WTC11 (cell line): ENCODE results near the gene CD68. TPM values are rescaled to one million over a fixed set of nuclear protein-coding genes. Genes with fewer than 3 reads are reported as not detected.
A peak's percentile ranks its signal among the peaks of the same experiment; 100 is the strongest.

ENCODE experiments used
- ATAC-seq: fragments of 200-7000 bp; cut with Tn5 transposase; 2 replicates; pipeline ENCODE4 v1.10.0; 2021; ENCODE audit warnings: mild to moderate bottlenecking, moderate library complexity
- CTCF ChIA-PET: fragments of 300-600 bp; sonication (Branson Sonifier 250); formaldehyde crosslinking; loops from one replicate; lab custom pipeline; 2021; ENCODE audit warnings: antibody characterized with exemption; lab: Charles Lee
- POLR2A ChIA-PET: fragments of 350-600 bp; sonication (Branson Sonifier 250); formaldehyde crosslinking; loops from one replicate; lab custom pipeline; 2021; ENCODE audit warnings: antibody characterized with exemption; lab: Charles Lee
- DNase-seq: peaks from one replicate; pipeline ENCODE4 v3.0.0; 2021; ENCODE audit warnings: low spot score
- H3K27ac Mint-ChIP-seq: 2 replicates; pipeline ENCODE4 v1.8.0; 2021; ENCODE audit warnings: mixed read lengths
- H3K27me3 Mint-ChIP-seq: 2 replicates; pipeline ENCODE4 v1.8.0; 2021; ENCODE audit warnings: low read depth, mild to moderate bottlenecking, moderate library complexity, mixed read lengths
- H3K36me3 Mint-ChIP-seq: 2 replicates; pipeline ENCODE4 v1.8.0; 2021; ENCODE audit warnings: mixed read lengths
- H3K4me1 Mint-ChIP-seq: 2 replicates; pipeline ENCODE4 v1.8.0; 2022; ENCODE audit warnings: mixed read lengths
- H3K4me3 Mint-ChIP-seq: 2 replicates; pipeline ENCODE4 v1.8.0; 2021; ENCODE audit warnings: mild to moderate bottlenecking, moderate library complexity, mixed read lengths
- H3K9me3 Mint-ChIP-seq: 2 replicates; pipeline ENCODE4 v1.8.0; 2021; ENCODE audit warnings: mixed read lengths
- ATF1 ChIP-seq: sonication (generic); formaldehyde crosslinking; IDR thresholded peaks from 2 replicates; pipeline ENCODE4 v1.8.1; 2023; ENCODE audit warnings: mild to moderate bottlenecking, moderate library complexity, missing genetic modification reagents
- ELF4 ChIP-seq: sonication (generic); formaldehyde crosslinking; IDR thresholded peaks from 2 replicates; pipeline ENCODE4 v1.8.1; 2022; ENCODE audit warnings: low read depth, mild to moderate bottlenecking, moderate library complexity, missing genetic modification reagents
- FOXK1 ChIP-seq: sonication (generic); formaldehyde crosslinking; IDR thresholded peaks from 2 replicates; pipeline ENCODE4 v1.8.0; 2022; ENCODE audit warnings: mild to moderate bottlenecking, moderate library complexity, missing genetic modification reagents
- GRHL2 ChIP-seq: fragments of 250-450 bp; sonication (Bioruptor Pico); IDR thresholded peaks from 2 replicates; pipeline ENCODE4 v1.8.0; 2022; ENCODE audit warnings: mild to moderate bottlenecking, moderate library complexity; ENCODE audit not compliant: insufficient replicate concordance, severe bottlenecking
- HMGA2 ChIP-seq: fragments of 250-450 bp; sonication (Bioruptor Pico); IDR thresholded peaks from 2 replicates; pipeline ENCODE4 v1.4.0; 2021; ENCODE audit warnings: mild to moderate bottlenecking, moderate library complexity
- NFATC4 ChIP-seq: fragments of 250-450 bp; sonication (Bioruptor Pico); IDR thresholded peaks from 2 replicates; pipeline ENCODE4 v1.9.0; 2021; ENCODE audit warnings: mild to moderate bottlenecking
- NFYB ChIP-seq: sonication (generic); formaldehyde crosslinking; conservative IDR thresholded peaks from 2 replicates; pipeline ENCODE4 v1.8.0; 2022; ENCODE audit warnings: low read depth, missing genetic modification reagents
- RORB ChIP-seq: fragments of 250-450 bp; sonication (Bioruptor Pico); IDR thresholded peaks from 2 replicates; pipeline ENCODE4 v1.9.0; 2021; ENCODE audit warnings: mild to moderate bottlenecking
- SMAD3 ChIP-seq: sonication (generic); formaldehyde crosslinking; IDR thresholded peaks from 2 replicates; pipeline ENCODE4 v1.8.0; 2022; ENCODE audit warnings: missing genetic modification reagents, mild to moderate bottlenecking, borderline replicate concordance
- TEAD1 ChIP-seq: sonication (generic); formaldehyde crosslinking; IDR thresholded peaks from 2 replicates; pipeline ENCODE4 v1.8.0; 2022; ENCODE audit warnings: mild to moderate bottlenecking, missing genetic modification reagents
- ZNF219 ChIP-seq: sonication (generic); formaldehyde crosslinking; IDR thresholded peaks from 2 replicates; pipeline ENCODE4 v1.8.0; 2023; ENCODE audit warnings: missing genetic modification reagents, mild to moderate bottlenecking, borderline replicate concordance
- total RNA-seq: library from RNA; stranded (reverse); gene quantifications from 3 replicates; pipeline ENCODE4 v1.2.3, GENCODE V29; 2021
- TF ChIP-seq, protein P1 (sequence below): fragments of 250-450 bp; sonication (Bioruptor Pico); IDR thresholded peaks from 2 replicates; pipeline ENCODE4 v1.9.0; 2021; ENCODE audit warnings: moderate library complexity, mild to moderate bottlenecking, inconsistent platforms, borderline replicate concordance
- TF ChIP-seq, protein P2 (sequence below): fragments of 250-450 bp; sonication (Bioruptor Pico); IDR thresholded peaks from 2 replicates; pipeline ENCODE4 v1.9.0; 2021; ENCODE audit warnings: mild to moderate bottlenecking, borderline replicate concordance
- TF ChIP-seq, protein P3 (sequence below): sonication (generic); formaldehyde crosslinking; IDR thresholded peaks from 2 replicates; pipeline ENCODE4 v1.8.0; 2022; ENCODE audit warnings: mild to moderate bottlenecking, missing genetic modification reagents
- TF ChIP-seq, protein P4 (sequence below): fragments of 250-450 bp; sonication (Bioruptor Pico); conservative IDR thresholded peaks from 2 replicates; pipeline ENCODE4 v1.9.0; 2021; ENCODE audit warnings: mild to moderate bottlenecking
- TF ChIP-seq, protein P5 (sequence below): fragments of 200-600 bp; IDR thresholded peaks from 2 replicates; pipeline ENCODE4 v1.8.0; 2022; ENCODE audit warnings: antibody characterized with exemption
- TF ChIP-seq, protein P6 (sequence below): fragments of 250-450 bp; sonication (Bioruptor Pico); IDR thresholded peaks from 2 replicates; pipeline ENCODE4 v1.9.0; 2021; ENCODE audit warnings: mild to moderate bottlenecking
- TF ChIP-seq, protein P7 (sequence below): sonication (generic); formaldehyde crosslinking; IDR thresholded peaks from 2 replicates; pipeline ENCODE4 v1.8.1; 2023; ENCODE audit warnings: mild to moderate bottlenecking, missing genetic modification reagents
- TF ChIP-seq, protein P8 (sequence below): fragments of 250-450 bp; sonication (Bioruptor Pico); IDR thresholded peaks from 2 replicates; pipeline ENCODE4 v1.8.0; 2021; ENCODE audit warnings: mild to moderate bottlenecking

The CD68 gene
- total RNA-seq, 1 experiment from 2014 or later: 0.72 TPM

DNA sequence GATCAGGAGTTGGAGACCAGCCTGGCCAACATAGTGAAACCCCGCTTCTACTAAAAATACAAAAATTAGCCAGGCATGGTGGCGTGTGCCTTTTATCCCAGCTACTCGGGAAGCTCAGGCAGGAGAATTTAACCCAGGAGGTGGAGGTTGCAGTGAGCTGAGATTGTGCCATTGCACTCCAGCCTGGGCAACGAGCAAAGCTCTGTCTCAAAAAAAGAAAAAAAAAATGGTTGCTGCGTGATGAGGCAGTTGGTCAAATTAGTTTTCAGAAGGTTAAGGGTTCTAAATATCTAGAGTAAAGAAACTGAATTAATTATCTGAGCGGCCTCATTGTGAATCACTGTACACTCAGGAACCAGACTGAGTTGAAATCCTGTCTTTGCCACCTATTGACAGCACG, 3.5 kb upstream of the CD68 start:
- H3K4me1 Mint-ChIP-seq: peaks cover 59% of the 10 kb centered on the region
- no peak for ATAC-seq

More for the DNA sequence above, 3.5 kb upstream of the CD68 start:
- Mint-ChIP-seq H3K27me3 (no peaks in the 10 kb centered on the region), H3K36me3 (peaks cover 63% of the 10 kb centered on the region), H3K27ac (peak overlapping the region; percentile 84), H3K9me3 (no peaks in the 10 kb centered on the region), H3K4me3 (peak overlapping the region; percentile 93)
- no peak for DNase-seq
- TF ChIP-seq HMGA2 (no peak), RORB (CRISPR knock-in tag) (no peak), ATF1 (no peak), GRHL2 (no peak), NFATC4 (CRISPR knock-in tag) (no peak; the same call in 1 of the 2 replicates), ELF4 (no peak), TEAD1 (CRISPR knock-in tag) (no peak), FOXK1 (CRISPR knock-in tag) (no peak), ZNF219 (CRISPR knock-in tag) (no peak), SMAD3 (CRISPR knock-in tag) (no peak), NFYB (CRISPR knock-in tag) (no peak)
- TF ChIP-seq, protein P1, sequence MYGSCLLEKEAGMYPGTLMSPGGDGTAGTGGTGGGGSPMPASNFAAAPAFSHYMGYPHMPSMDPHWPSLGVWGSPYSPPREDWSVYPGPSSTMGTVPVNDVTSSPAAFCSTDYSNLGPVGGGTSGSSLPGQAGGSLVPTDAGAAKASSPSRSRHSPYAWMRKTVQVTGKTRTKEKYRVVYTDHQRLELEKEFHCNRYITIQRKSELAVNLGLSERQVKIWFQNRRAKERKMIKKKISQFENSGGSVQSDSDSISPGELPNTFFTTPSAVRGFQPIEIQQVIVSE: no peak
- TF ChIP-seq, protein P2, sequence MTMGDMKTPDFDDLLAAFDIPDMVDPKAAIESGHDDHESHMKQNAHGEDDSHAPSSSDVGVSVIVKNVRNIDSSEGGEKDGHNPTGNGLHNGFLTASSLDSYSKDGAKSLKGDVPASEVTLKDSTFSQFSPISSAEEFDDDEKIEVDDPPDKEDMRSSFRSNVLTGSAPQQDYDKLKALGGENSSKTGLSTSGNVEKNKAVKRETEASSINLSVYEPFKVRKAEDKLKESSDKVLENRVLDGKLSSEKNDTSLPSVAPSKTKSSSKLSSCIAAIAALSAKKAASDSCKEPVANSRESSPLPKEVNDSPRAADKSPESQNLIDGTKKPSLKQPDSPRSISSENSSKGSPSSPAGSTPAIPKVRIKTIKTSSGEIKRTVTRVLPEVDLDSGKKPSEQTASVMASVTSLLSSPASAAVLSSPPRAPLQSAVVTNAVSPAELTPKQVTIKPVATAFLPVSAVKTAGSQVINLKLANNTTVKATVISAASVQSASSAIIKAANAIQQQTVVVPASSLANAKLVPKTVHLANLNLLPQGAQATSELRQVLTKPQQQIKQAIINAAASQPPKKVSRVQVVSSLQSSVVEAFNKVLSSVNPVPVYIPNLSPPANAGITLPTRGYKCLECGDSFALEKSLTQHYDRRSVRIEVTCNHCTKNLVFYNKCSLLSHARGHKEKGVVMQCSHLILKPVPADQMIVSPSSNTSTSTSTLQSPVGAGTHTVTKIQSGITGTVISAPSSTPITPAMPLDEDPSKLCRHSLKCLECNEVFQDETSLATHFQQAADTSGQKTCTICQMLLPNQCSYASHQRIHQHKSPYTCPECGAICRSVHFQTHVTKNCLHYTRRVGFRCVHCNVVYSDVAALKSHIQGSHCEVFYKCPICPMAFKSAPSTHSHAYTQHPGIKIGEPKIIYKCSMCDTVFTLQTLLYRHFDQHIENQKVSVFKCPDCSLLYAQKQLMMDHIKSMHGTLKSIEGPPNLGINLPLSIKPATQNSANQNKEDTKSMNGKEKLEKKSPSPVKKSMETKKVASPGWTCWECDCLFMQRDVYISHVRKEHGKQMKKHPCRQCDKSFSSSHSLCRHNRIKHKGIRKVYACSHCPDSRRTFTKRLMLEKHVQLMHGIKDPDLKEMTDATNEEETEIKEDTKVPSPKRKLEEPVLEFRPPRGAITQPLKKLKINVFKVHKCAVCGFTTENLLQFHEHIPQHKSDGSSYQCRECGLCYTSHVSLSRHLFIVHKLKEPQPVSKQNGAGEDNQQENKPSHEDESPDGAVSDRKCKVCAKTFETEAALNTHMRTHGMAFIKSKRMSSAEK (CRISPR knock-in tag): no peak
- TF ChIP-seq, protein P3, sequence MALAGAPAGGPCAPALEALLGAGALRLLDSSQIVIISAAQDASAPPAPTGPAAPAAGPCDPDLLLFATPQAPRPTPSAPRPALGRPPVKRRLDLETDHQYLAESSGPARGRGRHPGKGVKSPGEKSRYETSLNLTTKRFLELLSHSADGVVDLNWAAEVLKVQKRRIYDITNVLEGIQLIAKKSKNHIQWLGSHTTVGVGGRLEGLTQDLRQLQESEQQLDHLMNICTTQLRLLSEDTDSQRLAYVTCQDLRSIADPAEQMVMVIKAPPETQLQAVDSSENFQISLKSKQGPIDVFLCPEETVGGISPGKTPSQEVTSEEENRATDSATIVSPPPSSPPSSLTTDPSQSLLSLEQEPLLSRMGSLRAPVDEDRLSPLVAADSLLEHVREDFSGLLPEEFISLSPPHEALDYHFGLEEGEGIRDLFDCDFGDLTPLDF (CRISPR knock-in tag): no peak
- TF ChIP-seq, protein P4, sequence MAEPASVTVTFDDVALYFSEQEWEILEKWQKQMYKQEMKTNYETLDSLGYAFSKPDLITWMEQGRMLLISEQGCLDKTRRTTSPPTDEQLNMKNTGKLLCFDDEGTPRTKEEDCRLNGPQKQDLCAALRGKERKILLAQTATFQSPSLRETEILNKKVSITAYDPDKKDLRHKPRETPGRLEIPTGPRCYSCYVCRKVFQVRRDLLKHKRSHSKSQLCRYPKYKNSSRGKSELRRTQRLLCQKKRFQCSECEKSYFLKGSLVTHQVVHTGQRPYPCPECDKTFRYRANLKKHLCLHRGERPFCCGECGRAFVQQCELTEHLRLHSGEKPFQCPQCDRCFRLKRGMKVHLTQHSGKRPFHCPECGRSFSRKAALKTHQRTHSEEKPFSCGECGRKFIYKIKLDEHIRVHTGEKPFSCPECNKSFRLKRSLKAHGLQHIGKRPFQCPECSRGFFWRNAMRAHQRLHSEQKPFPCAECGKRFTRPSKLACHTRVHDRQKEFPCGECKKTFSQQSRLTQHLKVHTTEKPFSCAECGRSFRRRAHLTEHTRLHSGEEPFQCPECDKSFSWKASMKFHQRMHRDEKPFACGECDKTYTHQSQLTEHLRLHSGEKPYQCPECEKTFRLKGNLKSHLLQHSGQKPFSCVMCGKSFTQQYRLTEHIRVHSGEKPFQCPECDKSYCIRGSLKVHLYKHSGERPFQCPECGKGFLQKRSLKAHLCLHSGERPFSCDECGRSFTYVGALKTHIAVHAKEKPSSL (CRISPR knock-in tag): no peak
- TF ChIP-seq, protein P5, sequence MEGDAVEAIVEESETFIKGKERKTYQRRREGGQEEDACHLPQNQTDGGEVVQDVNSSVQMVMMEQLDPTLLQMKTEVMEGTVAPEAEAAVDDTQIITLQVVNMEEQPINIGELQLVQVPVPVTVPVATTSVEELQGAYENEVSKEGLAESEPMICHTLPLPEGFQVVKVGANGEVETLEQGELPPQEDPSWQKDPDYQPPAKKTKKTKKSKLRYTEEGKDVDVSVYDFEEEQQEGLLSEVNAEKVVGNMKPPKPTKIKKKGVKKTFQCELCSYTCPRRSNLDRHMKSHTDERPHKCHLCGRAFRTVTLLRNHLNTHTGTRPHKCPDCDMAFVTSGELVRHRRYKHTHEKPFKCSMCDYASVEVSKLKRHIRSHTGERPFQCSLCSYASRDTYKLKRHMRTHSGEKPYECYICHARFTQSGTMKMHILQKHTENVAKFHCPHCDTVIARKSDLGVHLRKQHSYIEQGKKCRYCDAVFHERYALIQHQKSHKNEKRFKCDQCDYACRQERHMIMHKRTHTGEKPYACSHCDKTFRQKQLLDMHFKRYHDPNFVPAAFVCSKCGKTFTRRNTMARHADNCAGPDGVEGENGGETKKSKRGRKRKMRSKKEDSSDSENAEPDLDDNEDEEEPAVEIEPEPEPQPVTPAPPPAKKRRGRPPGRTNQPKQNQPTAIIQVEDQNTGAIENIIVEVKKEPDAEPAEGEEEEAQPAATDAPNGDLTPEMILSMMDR: no peak
- TF ChIP-seq, protein P6, sequence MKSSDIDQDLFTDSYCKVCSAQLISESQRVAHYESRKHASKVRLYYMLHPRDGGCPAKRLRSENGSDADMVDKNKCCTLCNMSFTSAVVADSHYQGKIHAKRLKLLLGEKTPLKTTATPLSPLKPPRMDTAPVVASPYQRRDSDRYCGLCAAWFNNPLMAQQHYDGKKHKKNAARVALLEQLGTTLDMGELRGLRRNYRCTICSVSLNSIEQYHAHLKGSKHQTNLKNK (CRISPR knock-in tag): no peak
- TF ChIP-seq, protein P7, sequence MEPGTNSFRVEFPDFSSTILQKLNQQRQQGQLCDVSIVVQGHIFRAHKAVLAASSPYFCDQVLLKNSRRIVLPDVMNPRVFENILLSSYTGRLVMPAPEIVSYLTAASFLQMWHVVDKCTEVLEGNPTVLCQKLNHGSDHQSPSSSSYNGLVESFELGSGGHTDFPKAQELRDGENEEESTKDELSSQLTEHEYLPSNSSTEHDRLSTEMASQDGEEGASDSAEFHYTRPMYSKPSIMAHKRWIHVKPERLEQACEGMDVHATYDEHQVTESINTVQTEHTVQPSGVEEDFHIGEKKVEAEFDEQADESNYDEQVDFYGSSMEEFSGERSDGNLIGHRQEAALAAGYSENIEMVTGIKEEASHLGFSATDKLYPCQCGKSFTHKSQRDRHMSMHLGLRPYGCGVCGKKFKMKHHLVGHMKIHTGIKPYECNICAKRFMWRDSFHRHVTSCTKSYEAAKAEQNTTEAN (CRISPR knock-in tag): no peak
- TF ChIP-seq, protein P8, sequence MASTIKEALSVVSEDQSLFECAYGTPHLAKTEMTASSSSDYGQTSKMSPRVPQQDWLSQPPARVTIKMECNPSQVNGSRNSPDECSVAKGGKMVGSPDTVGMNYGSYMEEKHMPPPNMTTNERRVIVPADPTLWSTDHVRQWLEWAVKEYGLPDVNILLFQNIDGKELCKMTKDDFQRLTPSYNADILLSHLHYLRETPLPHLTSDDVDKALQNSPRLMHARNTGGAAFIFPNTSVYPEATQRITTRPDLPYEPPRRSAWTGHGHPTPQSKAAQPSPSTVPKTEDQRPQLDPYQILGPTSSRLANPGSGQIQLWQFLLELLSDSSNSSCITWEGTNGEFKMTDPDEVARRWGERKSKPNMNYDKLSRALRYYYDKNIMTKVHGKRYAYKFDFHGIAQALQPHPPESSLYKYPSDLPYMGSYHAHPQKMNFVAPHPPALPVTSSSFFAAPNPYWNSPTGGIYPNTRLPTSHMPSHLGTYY (CRISPR knock-in tag): no peak
- ChIA-PET CTCF (interaction anchor here (1.6 kb wide), 1 partner anchor 11 kb away, joined by 4 read pairs; no protein-coding TSS in a partner anchor), POLR2A (interaction anchor here (0.7 to 1.3 kb wide), 3 partner anchors 9 to 14 kb away, joined by 3 read pairs; partner anchors contain the start of gene SOX15)
